ENCODE results near the gene ARRDC3.

ARRDC3 gene

GRCh38 chr5:91382530-91383026 lies 539 bp downstream of the ARRDC3 start:
- no peak overlapping the region for H2AFZ ChIP-seq (ENCODE audit: low read depth, low read length)
- no peak overlapping the region for H3K23ac ChIP-seq (ENCODE audit: low read length in 2 of 2)
- H3K14ac ChIP-seq (ENCODE audit: low read length in 2 of 2), result no peak overlapping the region
- H3K27me3 ChIP-seq (ENCODE audit: control insufficient read depth in 1 of 2, insufficient read depth in 1 of 2, low read length in 2 of 2), result no peaks in the 10 kb centered on the region
- no peak overlapping the region for H3K18ac ChIP-seq (ENCODE audit: low read depth in 1 of 2, low read length in 2 of 2)
- H3K4ac ChIP-seq (ENCODE audit: low read depth in 1 of 2, low read length in 2 of 2), result no peak overlapping the region
- H3K4me3 ChIP-seq (ENCODE audit: insufficient read depth in 1 of 2, low read depth in 1 of 2, low read length in 2 of 2), result peak overlapping the region; percentile 36 to 91
- peak overlapping the region; percentile 85 for H3K27ac ChIP-seq (ENCODE audit: low read length, poor library complexity, severe bottlenecking)
- H2BK5ac ChIP-seq (ENCODE audit: low read depth, low read length, poor library complexity, severe bottlenecking), result no peak overlapping the region
- no peak overlapping the region for H4K91ac ChIP-seq (ENCODE audit: low read length)
- no peak overlapping the region for H4K8ac ChIP-seq (ENCODE audit: low read length)
- H3K36me3 ChIP-seq (ENCODE audit: control insufficient read depth in 1 of 2, insufficient read depth in 2 of 2, low read depth in 1 of 2, low read length in 2 of 2), result peaks cover 0 to 13% of the 10 kb centered on the region in 2 experiments
- no peak overlapping the region for H2BK15ac ChIP-seq (ENCODE audit: low read depth, poor library complexity, severe bottlenecking)
- no peaks in the 10 kb centered on the region for H3K9me3 ChIP-seq (ENCODE audit: control insufficient read depth, low read length)
- peak overlapping the region; percentile 99 for H3K9ac ChIP-seq (ENCODE audit: low read length)
- peak overlapping the region; percentile 4 for H3K4me2 ChIP-seq (ENCODE audit: low read length, poor library complexity, severe bottlenecking)
- H3K79me1 ChIP-seq (replicated peaks; ENCODE audit: low read length, poor library complexity, severe bottlenecking), result no peaks in the 10 kb centered on the region
- no peak overlapping the region for H2BK12ac ChIP-seq (ENCODE audit: low read length in 2 of 2)
- no peak overlapping the region for H2BK120ac ChIP-seq (ENCODE audit: low read depth, low read length)
- no peaks in the 10 kb centered on the region for H3K4me1 ChIP-seq (ENCODE audit: control insufficient read depth, insufficient read depth, low read depth, low read length)
- no peak overlapping the region for H2AK5ac ChIP-seq (ENCODE audit: low read length, severe bottlenecking)
- peak; percentile 48 for DNase-seq
- 0% methylated on average over 8 of the region's 14 CpGs for WGBS

GRCh38 chr5:91381774-91382359 lies 1.2 kb downstream of the ARRDC3 start:
- Histone ChIP-seq H2BK15ac (ENCODE audit: low read depth, poor library complexity, severe bottlenecking) (no peak overlapping the region), H2AK5ac (ENCODE audit: low read length, severe bottlenecking) (no peak overlapping the region), H3K27ac (ENCODE audit: low read length, poor library complexity, severe bottlenecking) (peak overlapping the region; percentile 75), H3K9me3 (ENCODE audit: control insufficient read depth, low read length) (no peaks in the 10 kb centered on the region), H3K14ac (ENCODE audit: low read length in 2 of 2) (no peak overlapping the region), H3K4ac (ENCODE audit: low read depth in 1 of 2, low read length in 2 of 2) (no peak overlapping the region), H3K4me1 (ENCODE audit: control insufficient read depth, insufficient read depth, low read depth, low read length) (no peaks in the 10 kb centered on the region), H3K18ac (ENCODE audit: low read depth in 1 of 2, low read length in 2 of 2) (no peak overlapping the region), H2AFZ (ENCODE audit: low read depth, low read length) (no peak overlapping the region), H3K9ac (ENCODE audit: low read length) (peak overlapping the region; percentile 99), H4K8ac (ENCODE audit: low read length) (no peak overlapping the region), H2BK120ac (ENCODE audit: low read depth, low read length) (no peak overlapping the region), H3K27me3 (ENCODE audit: control insufficient read depth in 1 of 2, insufficient read depth in 1 of 2, low read length in 2 of 2) (no peaks in the 10 kb centered on the region), H4K91ac (ENCODE audit: low read length) (no peak overlapping the region), H3K4me2 (ENCODE audit: low read length, poor library complexity, severe bottlenecking) (peak overlapping the region; percentile 33), H3K4me3 (ENCODE audit: insufficient read depth in 1 of 2, low read depth in 1 of 2, low read length in 2 of 2) (peak overlapping the region; percentile 34 to 91), H3K36me3 (ENCODE audit: control insufficient read depth in 1 of 2, insufficient read depth in 2 of 2, low read depth in 1 of 2, low read length in 2 of 2) (peaks cover 0 to 20% of the 10 kb centered on the region in 2 experiments), H3K23ac (ENCODE audit: low read length in 2 of 2) (no peak overlapping the region), H3K79me1 (replicated peaks; ENCODE audit: low read length, poor library complexity, severe bottlenecking) (no peaks in the 10 kb centered on the region), H2BK12ac (ENCODE audit: low read length in 2 of 2) (no peak overlapping the region), H2BK5ac (ENCODE audit: low read depth, low read length, poor library complexity, severe bottlenecking) (no peak overlapping the region)
- 0% methylated on average over 6 of the region's 10 CpGs for WGBS
- DNase-seq, result peak; percentile 86

GRCh38 chr5:91381239-91381773 lies 1.8 kb downstream of the ARRDC3 start:
- no peak overlapping the region for H2BK15ac ChIP-seq (ENCODE audit: low read depth, poor library complexity, severe bottlenecking)
- H2BK12ac ChIP-seq (ENCODE audit: low read length in 2 of 2), result no peak overlapping the region
- no peak overlapping the region for H4K91ac ChIP-seq (ENCODE audit: low read length)
- peak overlapping the region; percentile 73 for H3K4me2 ChIP-seq (ENCODE audit: low read length, poor library complexity, severe bottlenecking)
- H2BK5ac ChIP-seq (ENCODE audit: low read depth, low read length, poor library complexity, severe bottlenecking), result no peak overlapping the region
- no peaks in the 10 kb centered on the region for H3K9me3 ChIP-seq (ENCODE audit: control insufficient read depth, low read length)
- no peak overlapping the region for H2AFZ ChIP-seq (ENCODE audit: low read depth, low read length)
- H3K9ac ChIP-seq (ENCODE audit: low read length), result peak overlapping the region; percentile 99
- no peak overlapping the region for H3K18ac ChIP-seq (ENCODE audit: low read depth in 1 of 2, low read length in 2 of 2)
- no peak for DNase-seq
- H3K4me1 ChIP-seq (ENCODE audit: control insufficient read depth, insufficient read depth, low read depth, low read length), result no peaks in the 10 kb centered on the region
- no peak overlapping the region for H2BK120ac ChIP-seq (ENCODE audit: low read depth, low read length)
- no peak overlapping the region for H3K4ac ChIP-seq (ENCODE audit: low read depth in 1 of 2, low read length in 2 of 2)
- no peaks in the 10 kb centered on the region for H3K79me1 ChIP-seq (replicated peaks; ENCODE audit: low read length, poor library complexity, severe bottlenecking)
- H3K27ac ChIP-seq (ENCODE audit: low read length, poor library complexity, severe bottlenecking), result peak overlapping the region; percentile 75
- no peak overlapping the region for H2AK5ac ChIP-seq (ENCODE audit: low read length, severe bottlenecking)
- H3K23ac ChIP-seq (ENCODE audit: low read length in 2 of 2), result no peak overlapping the region
- peaks cover 3 to 26% of the 10 kb centered on the region in 2 experiments for H3K36me3 ChIP-seq (ENCODE audit: control insufficient read depth in 1 of 2, insufficient read depth in 2 of 2, low read depth in 1 of 2, low read length in 2 of 2)
- no peak overlapping the region for H4K8ac ChIP-seq (ENCODE audit: low read length)
- WGBS, result 0% methylated on average over 6 of the region's 6 CpGs
- H3K27me3 ChIP-seq (ENCODE audit: control insufficient read depth in 1 of 2, insufficient read depth in 1 of 2, low read length in 2 of 2), result no peaks in the 10 kb centered on the region
- H3K4me3 ChIP-seq (ENCODE audit: insufficient read depth in 1 of 2, low read depth in 1 of 2, low read length in 2 of 2), result peak overlapping the region in 1 of 2 experiments; percentile 91
- H3K14ac ChIP-seq (ENCODE audit: low read length in 2 of 2), result no peak overlapping the region

- no peaks in the 10 kb centered on the region for H3K9me3 ChIP-seq (ENCODE audit: control insufficient read depth, low read length)
- peak overlapping the region; percentile 74 to 91 for H3K4me3 ChIP-seq (ENCODE audit: insufficient read depth in 1 of 2, low read depth in 1 of 2, low read length in 2 of 2)
- peak overlapping the region; percentile 95 for H2BK120ac ChIP-seq (ENCODE audit: low read depth, low read length)
- H3K23ac ChIP-seq (ENCODE audit: low read length in 2 of 2), result no peak overlapping the region
- DNase-seq, result peak; percentile 96
- peak overlapping the region; percentile 94 for H2BK5ac ChIP-seq (ENCODE audit: low read depth, low read length, poor library complexity, severe bottlenecking)
- H3K4me1 ChIP-seq (ENCODE audit: control insufficient read depth, insufficient read depth, low read depth, low read length), result no peaks in the 10 kb centered on the region
- H3K18ac ChIP-seq (ENCODE audit: low read depth in 1 of 2, low read length in 2 of 2), result peak overlapping the region; percentile 74 to 95
- no peaks in the 10 kb centered on the region for H3K27me3 ChIP-seq (ENCODE audit: control insufficient read depth in 1 of 2, insufficient read depth in 1 of 2, low read length in 2 of 2)
- H2BK12ac ChIP-seq (ENCODE audit: low read length in 2 of 2), result peak overlapping the region in 1 of 2 experiments; percentile 67
- peak overlapping the region in 1 of 2 experiments; percentile 91 for H3K14ac ChIP-seq (ENCODE audit: low read length in 2 of 2)
- peak overlapping the region; percentile 99 for H3K27ac ChIP-seq (ENCODE audit: low read length, poor library complexity, severe bottlenecking)
- peak overlapping the region; percentile 99 for H3K9ac ChIP-seq (ENCODE audit: low read length)
- H3K4me2 ChIP-seq (ENCODE audit: low read length, poor library complexity, severe bottlenecking), result peak overlapping the region; percentile 73
- H4K8ac ChIP-seq (ENCODE audit: low read length), result peak overlapping the region; percentile 54
- H2BK15ac ChIP-seq (ENCODE audit: low read depth, poor library complexity, severe bottlenecking), result peak overlapping the region; percentile 82
- peak overlapping the region; percentile 53 for H4K91ac ChIP-seq (ENCODE audit: low read length)
- H2AFZ ChIP-seq (ENCODE audit: low read depth, low read length), result no peak overlapping the region
- peaks cover 3 to 32% of the 10 kb centered on the region in 2 experiments for H3K36me3 ChIP-seq (ENCODE audit: control insufficient read depth in 1 of 2, insufficient read depth in 2 of 2, low read depth in 1 of 2, low read length in 2 of 2)
- WGBS, result under 1% methylated on average over 34 of the region's 42 CpGs
- H3K4ac ChIP-seq (ENCODE audit: low read depth in 1 of 2, low read length in 2 of 2), result peak overlapping the region; percentile 84 to 95
- no peaks in the 10 kb centered on the region for H3K79me1 ChIP-seq (replicated peaks; ENCODE audit: low read length, poor library complexity, severe bottlenecking)
- H2AK5ac ChIP-seq (ENCODE audit: low read length, severe bottlenecking), result peak overlapping the region; percentile 98
These were observed 2.5 kb downstream of the ARRDC3 start for GRCh38 chr5:91380491-91381238.

All from mesenchymal stem cell (in vitro differentiated cells and primary cell).